Placental epithelial cell (primary cell): ENCODE data around the gene CXCL16. TPM values are rescaled to one million over a fixed set of nuclear protein-coding genes. Genes with fewer than 3 reads are reported as not detected.

Experiments used
- total RNA-seq: library from RNA; depleted of rRNA; stranded (reverse); fragments of >200 nt; gene quantifications from 2 replicates; pipeline ENCODE4 v1.2.3, GENCODE V29; 2012

The CXCL16 gene
- 0.79 and 5.6 TPM in 2 replicates for total RNA-seq

GRCh38 chr17:4739122-4740024 is at the start of gene CXCL16, which contains the start of gene ZMYND15:
Gene CXCL16, minus strand, starts transcription at chr17:4739928. Its CDS starts 589 bp downstream, at chr17:4739339.
Gene ZMYND15, plus strand, starts transcription at chr17:4739833. Its CDS starts 716 bp downstream, at chr17:4740549.

GRCh38 chr17:4788807-4789700 is 49.3 kb upstream of the CXCL16 start, which contains the start of gene GLTPD2:
Gene GLTPD2, plus strand, starts transcription at chr17:4788964. Its CDS starts 48 bp downstream, at chr17:4789012.

GRCh38 chr17:4786106-4786511 is 46.4 kb upstream of the CXCL16 start, which contains the start of gene VMO1:
Gene VMO1, minus strand, starts transcription at chr17:4786364. Its CDS starts 12 bp downstream, at chr17:4786352.

GRCh38 chr17:4771519-4772234 is 31.9 kb upstream of the CXCL16 start, which contains the start of gene TM4SF5:
Gene TM4SF5, plus strand, starts transcription at chr17:4771886. Its CDS starts 37 bp downstream, at chr17:4771923.

GRCh38 chr17:4709794-4710692 is 29.7 kb downstream of the CXCL16 start, which contains the start of gene ARRB2:
Gene ARRB2, plus strand, starts transcription at chr17:4710632. Its CDS starts 90 bp downstream, at chr17:4710722.

Other genes starting within 250 kb of the CXCL16 start
- gene SPNS2, start 241.0 kb downstream of the CXCL16 start, total RNA-seq = 0.79 and 1.5 TPM in 2 replicates
- gene MYBBP1A, start 184.5 kb downstream of the CXCL16 start, total RNA-seq = 47.9 and 57.5 TPM in 2 replicates
- gene GGT6, start 179.4 kb downstream of the CXCL16 start, total RNA-seq = not detected in 2 replicates
- gene SMTNL2, start 155.4 kb downstream of the CXCL16 start, total RNA-seq = 18.3 and 33.8 TPM in 2 replicates
- 2.7 and 5.9 TPM in 2 replicates for gene ALOX15, start 98.2 kb downstream of the CXCL16 start, total RNA-seq
- 19.2 and 46.0 TPM in 2 replicates for gene PELP1, start 35.8 kb downstream of the CXCL16 start, total RNA-seq
- 3.9 and 6.5 TPM in 2 replicates for gene ARRB2, start 29.3 kb downstream of the CXCL16 start, total RNA-seq
- gene MED11, start 8.5 kb downstream of the CXCL16 start, total RNA-seq = 15.5 and 19.2 TPM in 2 replicates
- gene ZMYND15, start 95 bp downstream of the CXCL16 start, total RNA-seq = under 0.01 TPM in 1 of 2 replicates, not detected in the other
- not detected in 2 replicates for gene TM4SF5, start 32.0 kb upstream of the CXCL16 start, total RNA-seq
- 0.33 TPM in 1 of 2 replicates, not detected in the other for gene VMO1, start 46.4 kb upstream of the CXCL16 start, total RNA-seq
- gene GLTPD2, start 49.0 kb upstream of the CXCL16 start, total RNA-seq = 0.79 TPM in 1 of 2 replicates, not detected in the other
- 78.5 and 282 TPM in 2 replicates for gene PSMB6, start 56.2 kb upstream of the CXCL16 start, total RNA-seq
- 54.9 and 100 TPM in 2 replicates for gene PLD2, start 67.2 kb upstream of the CXCL16 start, total RNA-seq
- 69.8 and 90.7 TPM in 2 replicates for gene MINK1, start 93.4 kb upstream of the CXCL16 start, total RNA-seq
- gene C17orf107, start 159.6 kb upstream of the CXCL16 start, total RNA-seq = 32.5 and 48.7 TPM in 2 replicates
- 0.87 and 1.6 TPM in 2 replicates for gene CHRNE, start 163.2 kb upstream of the CXCL16 start, total RNA-seq
- not detected in 2 replicates for gene GP1BA, start 192.3 kb upstream of the CXCL16 start, total RNA-seq
- gene SLC25A11, start 200.1 kb upstream of the CXCL16 start, total RNA-seq = 49.5 and 65.2 TPM in 2 replicates
- gene RNF167, start 200.3 kb upstream of the CXCL16 start, total RNA-seq = 38.5 and 60.9 TPM in 2 replicates
- 275 and 588 TPM in 2 replicates for gene PFN1, start 208.6 kb upstream of the CXCL16 start, total RNA-seq
- 3.7 and 8.2 TPM in 2 replicates for gene ENO3, start 211.2 kb upstream of the CXCL16 start, total RNA-seq
- gene SPAG7, start 227.9 kb upstream of the CXCL16 start, total RNA-seq = 34.9 and 68.7 TPM in 2 replicates
- 10.2 and 12.5 TPM in 2 replicates for gene CAMTA2, start 247.7 kb upstream of the CXCL16 start, total RNA-seq